Measurements from ENCODE around the gene TEX261. TPM values are rescaled to one million over a fixed set of nuclear protein-coding genes. Genes with fewer than 3 reads are reported as not detected.

The TEX261 gene
- total RNA-seq, 1 donor from 2014 or later, result 29.0 TPM

DNA sequence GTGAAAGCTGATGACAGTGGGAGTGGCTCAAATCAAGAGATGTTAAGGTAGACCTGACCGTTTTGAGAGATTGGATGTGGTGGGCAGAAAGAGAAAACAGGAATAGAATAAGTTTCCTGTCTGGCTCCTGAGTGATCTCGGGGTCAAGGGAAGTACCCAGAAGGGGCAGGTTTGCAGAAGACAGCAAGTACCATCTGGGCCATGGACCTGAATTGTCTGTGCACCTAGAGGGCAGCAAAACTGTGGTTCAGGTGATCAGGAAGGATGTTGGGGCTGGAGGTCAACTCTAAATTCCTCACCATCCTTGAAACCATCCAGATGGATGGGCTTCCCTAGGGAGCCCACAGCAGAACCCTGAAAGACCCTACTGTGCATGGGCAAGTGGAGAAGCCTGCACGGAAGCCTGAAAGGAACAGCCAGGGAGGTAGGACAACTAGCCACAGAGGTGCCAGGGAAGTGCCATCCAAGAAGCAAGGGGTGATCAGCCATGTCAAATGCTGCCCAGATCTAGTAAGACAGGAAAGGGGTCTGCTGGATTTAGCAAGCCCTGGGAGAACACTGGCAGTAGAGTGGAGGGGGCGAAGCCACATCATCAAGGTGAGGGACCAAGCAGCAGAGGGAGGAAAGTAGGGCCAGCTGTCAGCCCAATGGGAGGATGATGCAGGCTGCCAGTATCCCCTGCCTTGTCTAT is 8.0 kb downstream of the TEX261 start:
- peak; percentile 70 to 79 for DNase-seq (ENCODE audit: extremely low spot score in 2 of 2)
- intact Hi-C loops (cut with DNase I), result no loop called here
- H3K36me3 ChIP-seq, result peaks cover 0 to 21% of the 10 kb centered on the region in 2 donors

DNA sequence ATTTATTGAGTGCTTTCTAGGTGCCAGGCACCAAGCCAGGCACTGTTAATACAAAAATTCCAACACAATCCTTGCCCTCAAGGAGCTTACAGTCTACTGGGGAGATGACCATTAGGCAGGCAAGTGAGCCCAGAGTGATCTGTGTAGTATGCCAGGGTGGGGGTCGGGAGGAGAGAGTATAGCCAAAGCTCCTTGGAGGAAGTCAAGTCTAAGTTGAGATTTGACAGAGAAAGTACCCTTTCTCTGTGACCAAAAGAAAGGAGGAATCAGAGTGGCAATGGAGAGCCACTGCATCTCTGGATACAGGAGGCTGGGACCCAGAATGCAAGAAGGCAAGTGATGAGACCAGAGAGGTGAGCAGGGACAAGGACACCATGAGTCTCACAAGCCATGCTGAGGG is 8.7 kb downstream of the TEX261 start:
- no peaks in the 10 kb centered on the region for H3K27me3 ChIP-seq
- H3K36me3 ChIP-seq, result peaks cover 0 to 21% of the 10 kb centered on the region in 2 donors
- intact Hi-C loops (cut with DNase I), result no loop called here
- no peak overlapping the region for H3K4me3 ChIP-seq
- H3K27ac ChIP-seq, result no peak overlapping the region
- H3K4me1 ChIP-seq, result no peaks in the 10 kb centered on the region
- peak in 1 of 2 donors; percentile 46 for DNase-seq (ENCODE audit: extremely low spot score in 2 of 2)
- no peaks in the 10 kb centered on the region for H3K9me3 ChIP-seq
- TF ChIP-seq, protein P1, sequence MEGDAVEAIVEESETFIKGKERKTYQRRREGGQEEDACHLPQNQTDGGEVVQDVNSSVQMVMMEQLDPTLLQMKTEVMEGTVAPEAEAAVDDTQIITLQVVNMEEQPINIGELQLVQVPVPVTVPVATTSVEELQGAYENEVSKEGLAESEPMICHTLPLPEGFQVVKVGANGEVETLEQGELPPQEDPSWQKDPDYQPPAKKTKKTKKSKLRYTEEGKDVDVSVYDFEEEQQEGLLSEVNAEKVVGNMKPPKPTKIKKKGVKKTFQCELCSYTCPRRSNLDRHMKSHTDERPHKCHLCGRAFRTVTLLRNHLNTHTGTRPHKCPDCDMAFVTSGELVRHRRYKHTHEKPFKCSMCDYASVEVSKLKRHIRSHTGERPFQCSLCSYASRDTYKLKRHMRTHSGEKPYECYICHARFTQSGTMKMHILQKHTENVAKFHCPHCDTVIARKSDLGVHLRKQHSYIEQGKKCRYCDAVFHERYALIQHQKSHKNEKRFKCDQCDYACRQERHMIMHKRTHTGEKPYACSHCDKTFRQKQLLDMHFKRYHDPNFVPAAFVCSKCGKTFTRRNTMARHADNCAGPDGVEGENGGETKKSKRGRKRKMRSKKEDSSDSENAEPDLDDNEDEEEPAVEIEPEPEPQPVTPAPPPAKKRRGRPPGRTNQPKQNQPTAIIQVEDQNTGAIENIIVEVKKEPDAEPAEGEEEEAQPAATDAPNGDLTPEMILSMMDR (IDR thresholded peaks at IDR 0.05), result no peak
- no peak for TF ChIP-seq POLR2A (IDR thresholded peaks at IDR 0.05)
- TF ChIP-seq POLR2AphosphoS5 (IDR thresholded peaks at IDR 0.05; ENCODE audit: insufficient read depth in 1 of 2, low read depth in 1 of 2), result no peak

More for the DNA sequence above, 8.0 kb downstream of the TEX261 start:
- Histone ChIP-seq H3K27ac (no peak overlapping the region), H3K4me3 (no peak overlapping the region), H3K27me3 (no peaks in the 10 kb centered on the region), H3K4me1 (no peaks in the 10 kb centered on the region), H3K9me3 (no peaks in the 10 kb centered on the region)
- no peak for TF ChIP-seq POLR2A (IDR thresholded peaks at IDR 0.05)
- TF ChIP-seq POLR2AphosphoS5 (IDR thresholded peaks at IDR 0.05; ENCODE audit: insufficient read depth in 1 of 2, low read depth in 1 of 2), result no peak

DNA sequence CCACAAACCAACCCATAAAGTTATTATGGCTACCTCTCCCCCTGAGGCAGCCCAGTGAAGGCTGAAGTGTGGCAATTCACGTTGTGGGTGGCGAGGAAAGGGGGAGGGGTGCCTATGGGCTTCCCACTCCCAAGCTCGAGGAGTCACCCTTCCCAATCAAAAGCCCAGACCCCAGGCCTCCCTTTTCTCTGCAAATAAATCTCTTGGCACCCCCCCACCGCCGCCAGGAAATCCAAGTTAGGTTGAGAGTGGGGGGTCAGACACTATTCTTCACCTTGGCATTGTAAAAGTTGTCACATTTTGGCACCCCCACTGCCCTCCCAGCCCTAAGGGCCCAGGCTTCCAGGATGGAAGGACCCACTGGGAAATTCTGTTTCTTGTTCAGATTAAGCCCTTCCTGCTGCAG is 9.4 kb downstream of the TEX261 start:
- Histone ChIP-seq H3K4me1 (no peaks in the 10 kb centered on the region), H3K4me3 (no peak overlapping the region), H3K36me3 (peaks cover 0 to 21% of the 10 kb centered on the region in 2 donors), H3K27me3 (no peaks in the 10 kb centered on the region), H3K27ac (no peak overlapping the region), H3K9me3 (no peaks in the 10 kb centered on the region)
- TF ChIP-seq POLR2A (IDR thresholded peaks at IDR 0.05) (no peak), POLR2AphosphoS5 (IDR thresholded peaks at IDR 0.05; ENCODE audit: insufficient read depth in 1 of 2, low read depth in 1 of 2) (no peak)
- TF ChIP-seq, protein P1 (IDR thresholded peaks at IDR 0.05), result no peak
- peak in 1 of 2 donors; percentile 52 for DNase-seq (ENCODE audit: extremely low spot score in 2 of 2)
- intact Hi-C loops (cut with DNase I), result no loop called here

DNA sequence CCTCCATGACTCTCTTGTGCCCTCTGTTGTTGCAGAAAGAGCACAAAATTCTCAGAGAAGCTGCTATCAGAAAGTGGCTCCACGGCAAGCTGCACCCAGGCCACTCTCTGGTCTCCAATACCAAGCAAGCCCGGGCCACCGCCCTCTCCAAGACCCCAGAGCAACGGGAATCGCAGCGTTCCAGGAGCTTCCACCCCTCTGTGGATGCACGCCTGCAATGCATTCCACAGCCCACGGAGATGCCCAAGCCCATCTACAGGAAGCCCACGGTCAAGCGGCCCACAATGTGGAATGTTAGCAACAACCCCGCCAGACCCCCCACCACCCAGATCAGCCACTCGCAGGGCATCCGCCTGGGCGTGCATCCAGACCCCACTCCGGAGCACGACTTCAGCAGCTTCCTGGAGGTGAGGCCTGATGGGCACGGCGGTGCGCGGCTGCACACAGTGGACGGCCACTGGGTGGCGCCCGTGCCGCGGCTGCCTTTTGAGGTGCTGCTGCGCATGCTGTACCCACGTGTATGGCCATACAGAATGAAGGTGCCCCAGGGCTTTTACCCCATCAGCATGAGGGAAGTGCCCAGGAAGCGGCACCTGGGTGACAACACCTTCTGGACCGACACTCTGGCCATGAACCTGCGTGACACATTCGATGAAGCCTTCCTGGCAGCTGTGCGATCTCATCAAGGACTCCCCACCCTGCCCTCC is 9.9 kb downstream of the TEX261 start:
- TF ChIP-seq POLR2A (IDR thresholded peaks at IDR 0.05) (no peak), POLR2AphosphoS5 (IDR thresholded peaks at IDR 0.05; ENCODE audit: insufficient read depth in 1 of 2, low read depth in 1 of 2) (no peak)
- TF ChIP-seq, protein P1 (IDR thresholded peaks at IDR 0.05), result peak; percentile 30 to 35 (median 33)
- Histone ChIP-seq H3K27ac (no peak overlapping the region), H3K36me3 (peaks cover 0 to 17% of the 10 kb centered on the region in 2 donors), H3K4me1 (no peaks in the 10 kb centered on the region), H3K4me3 (no peak overlapping the region), H3K9me3 (no peaks in the 10 kb centered on the region), H3K27me3 (no peaks in the 10 kb centered on the region)
- DNase-seq (ENCODE audit: extremely low spot score in 2 of 2), result peak in 1 of 2 donors; percentile 89
- intact Hi-C loops (cut with DNase I), result no loop called here

DNA sequence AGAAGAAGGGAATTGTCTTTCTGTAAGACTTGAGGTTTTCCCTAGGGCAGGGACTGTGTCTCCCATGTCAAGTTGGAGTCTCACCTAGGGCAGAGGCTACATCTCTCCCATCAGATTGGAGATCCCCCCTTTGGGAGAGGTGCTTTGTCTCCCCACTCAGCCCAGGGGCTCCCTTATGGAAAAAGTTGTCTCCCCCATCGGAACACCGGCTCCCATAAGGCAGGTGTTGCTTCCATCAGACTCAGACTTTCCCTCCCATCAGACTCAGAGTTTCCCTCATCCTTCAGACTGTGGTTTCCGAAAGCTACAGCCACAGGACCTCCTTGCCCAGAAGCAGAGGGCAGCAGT is 10.5 kb downstream of the TEX261 start:
- Histone ChIP-seq H3K4me1 (no peaks in the 10 kb centered on the region), H3K27me3 (no peaks in the 10 kb centered on the region), H3K4me3 (no peak overlapping the region), H3K9me3 (no peaks in the 10 kb centered on the region), H3K36me3 (peaks cover 0 to 11% of the 10 kb centered on the region in 2 donors), H3K27ac (no peak overlapping the region)
- TF ChIP-seq POLR2AphosphoS5 (IDR thresholded peaks at IDR 0.05; ENCODE audit: insufficient read depth in 1 of 2, low read depth in 1 of 2) (no peak), POLR2A (IDR thresholded peaks at IDR 0.05) (no peak)
- TF ChIP-seq, protein P1 (IDR thresholded peaks at IDR 0.05), result no peak
- intact Hi-C loops (cut with DNase I), result no loop called here
- DNase-seq (ENCODE audit: extremely low spot score in 2 of 2), result peak in 1 of 2 donors; percentile 74
